Fibroblast of skin of right quadriceps (primary cell): Measurements from ENCODE around the gene LBHD2.

ENCODE experiments used
- DNase-seq: peaks from one replicate; pipeline ENCODE4 v3.0.0-alpha.2; 2013

The LBHD2 gene

GRCh38 chr14:103091883-103092222 is 7.8 kb downstream of the LBHD2 start:
- DNase-seq: no peak

GRCh38 chr14:103093856-103094405 is 9.9 kb downstream of the LBHD2 start:
- no peak for DNase-seq

- DNase-seq: no peak
Measured at GRCh38 chr14:103094406-103095209, 10.6 kb downstream of the LBHD2 start, which contains the start of gene EXOC3L4. Gene EXOC3L4, plus strand, starts transcription at chr14:103094725. Its CDS starts 5,495 bp downstream, at chr14:103100220.

GRCh38 chr14:103095210-103095778 is 11.3 kb downstream of the LBHD2 start:
- no peak for DNase-seq

GRCh38 chr14:103096387-103096786 is 12.4 kb downstream of the LBHD2 start:
- DNase-seq: no peak

- DNase-seq: no peak
Measured at GRCh38 chr14:103097244-103097993, 13.4 kb downstream of the LBHD2 start.

GRCh38 chr14:103097994-103098957 is 14.3 kb downstream of the LBHD2 start:
- DNase-seq: no peak

GRCh38 chr14:103099081-103099732 is 15.2 kb downstream of the LBHD2 start:
- no peak for DNase-seq

- no peak for DNase-seq
Measured at GRCh38 chr14:103099733-103100280, 15.8 kb downstream of the LBHD2 start.

- no peak for DNase-seq
Measured at GRCh38 chr14:103100281-103101121, 16.5 kb downstream of the LBHD2 start.

- DNase-seq: no peak
Measured at GRCh38 chr14:103101257-103101962, 17.4 kb downstream of the LBHD2 start.

GRCh38 chr14:103101963-103102688 is 18.1 kb downstream of the LBHD2 start:
- DNase-seq: no peak

- no peak for DNase-seq
Measured at GRCh38 chr14:103102689-103103260, 18.8 kb downstream of the LBHD2 start.

GRCh38 chr14:103103461-103104388 is 19.7 kb downstream of the LBHD2 start:
- DNase-seq: no peak

- DNase-seq: no peak
Measured at GRCh38 chr14:103104389-103104653, 20.3 kb downstream of the LBHD2 start.

GRCh38 chr14:103104654-103105452 is 20.8 kb downstream of the LBHD2 start:
- peak; percentile 32 for DNase-seq

- DNase-seq: no peak
Measured at GRCh38 chr14:103105580-103106150, 21.7 kb downstream of the LBHD2 start.
